Measurements from ENCODE around the gene DUSP8. TPM values are rescaled to one million over a fixed set of nuclear protein-coding genes. Genes with fewer than 3 reads are reported as not detected.
A peak's percentile ranks its signal among the peaks of the same experiment; 100 is the strongest.
"Not testable (repeated sequence)": the region's sequence is repeated elsewhere in the genome, so short reads cannot be mapped to it uniquely, and the experiment has no call there.

Gene DUSP8
- total RNA-seq, 2 experiments from 2014 or later = not detected

GRCh38 chr11:1514336-1515061, 57.6 kb downstream of the DUSP8 start:
- no peak overlapping the region for H3K4me3 ChIP-seq (ENCODE audit: low read depth, low read length, poor library complexity, severe bottlenecking)
- H3K79me2 ChIP-seq (ENCODE audit: insufficient read depth, low read depth, low read length) = no peaks in the 10 kb centered on the region
- H3K27ac ChIP-seq (ENCODE audit: low read depth, low read length, poor library complexity, severe bottlenecking) = no peak overlapping the region
- ChIA-PET POLR2A (no interaction called here), CTCF (ENCODE audit: unreplicated experiment) (interaction anchor here (0.5 to 0.7 kb wide), 2 partner anchors 63 to 435 kb away, joined by 3 to 4 read pairs; no protein-coding TSS in a partner anchor)
- TF ChIP-seq CTCF (conservative IDR thresholded peaks at IDR 0.05; ENCODE audit: low read length) = no peak
- TF ChIP-seq EZH2phosphoT487 (IDR thresholded peaks at IDR 0.05; ENCODE audit: borderline replicate concordance, low read depth, low read length) = no peak
- H2AFZ ChIP-seq (ENCODE audit: low read length) = no peak overlapping the region
- no peak for DNase-seq (ENCODE audit: low spot score)
- intact Hi-C loops (cut with micrococcal nuclease; ENCODE audit: unreplicated experiment) = loop anchor here (1.0 to 10.0 kb wide), 2 partner anchors 61 to 400 kb away; no protein-coding TSS in a partner anchor
- no peaks in the 10 kb centered on the region for H3K36me3 ChIP-seq (ENCODE audit: insufficient read depth, low read length)
- H3K4me1 ChIP-seq (ENCODE audit: insufficient read depth, low read length, poor library complexity, severe bottlenecking) = peaks cover 21% of the 10 kb centered on the region
- H3K4me2 ChIP-seq (ENCODE audit: low read length) = no peak overlapping the region
- no TSS peak for BruUV-seq (replicated peaks)
- no peaks in the 10 kb centered on the region for H3K9me2 ChIP-seq (ENCODE audit: insufficient read depth, low read length)
- peaks cover under 1% of the 10 kb centered on the region; the same call in 1 of the 2 replicates for H4K20me1 ChIP-seq (ENCODE audit: insufficient read depth, low read length)
- H3K9me3 ChIP-seq (ENCODE audit: low read length) = no peaks in the 10 kb centered on the region

- no TSS peak for BruUV-seq (replicated peaks)
- no peaks in the 10 kb centered on the region for H3K9me2 ChIP-seq (ENCODE audit: insufficient read depth, low read length)
- no peak for TF ChIP-seq EZH2phosphoT487 (IDR thresholded peaks at IDR 0.05; ENCODE audit: borderline replicate concordance, low read depth, low read length)
- TF ChIP-seq CTCF (conservative IDR thresholded peaks at IDR 0.05; ENCODE audit: low read length) = no peak
- no peak overlapping the region for H2AFZ ChIP-seq (ENCODE audit: low read length)
- H3K27ac ChIP-seq (ENCODE audit: low read depth, low read length, poor library complexity, severe bottlenecking) = no peak overlapping the region
- POLR2A ChIA-PET = no interaction called here
- H3K36me3 ChIP-seq (ENCODE audit: insufficient read depth, low read length) = no peaks in the 10 kb centered on the region
- no peaks in the 10 kb centered on the region for H3K9me3 ChIP-seq (ENCODE audit: low read length)
- H3K4me2 ChIP-seq (ENCODE audit: low read length) = no peak overlapping the region
- peaks cover 21% of the 10 kb centered on the region for H3K4me1 ChIP-seq (ENCODE audit: insufficient read depth, low read length, poor library complexity, severe bottlenecking)
- no peaks in the 10 kb centered on the region for H3K79me2 ChIP-seq (ENCODE audit: insufficient read depth, low read depth, low read length)
- no peak for DNase-seq (ENCODE audit: low spot score)
- peaks cover 3% of the 10 kb centered on the region; the same call in 1 of the 2 replicates for H4K20me1 ChIP-seq (ENCODE audit: insufficient read depth, low read length)
- H3K4me3 ChIP-seq (ENCODE audit: low read depth, low read length, poor library complexity, severe bottlenecking) = no peak overlapping the region
- CTCF ChIA-PET (ENCODE audit: unreplicated experiment) = no interaction called here
- intact Hi-C loops (cut with micrococcal nuclease; ENCODE audit: unreplicated experiment) = loop anchor here (10.0 kb wide), 1 partner anchor 399 kb away; no protein-coding TSS in a partner anchor
Observed at GRCh38 chr11:1513326-1514296, 58.5 kb downstream of the DUSP8 start.

GRCh38 chr11:1512531-1513258, 59.4 kb downstream of the DUSP8 start:
- H3K79me2 ChIP-seq (ENCODE audit: insufficient read depth, low read depth, low read length); POLR2A ChIA-PET; H3K4me3 ChIP-seq (ENCODE audit: low read depth, low read length, poor library complexity, severe bottlenecking); H3K36me3 ChIP-seq (ENCODE audit: insufficient read depth, low read length); H2AFZ ChIP-seq (ENCODE audit: low read length); H3K27ac ChIP-seq (ENCODE audit: low read depth, low read length, poor library complexity, severe bottlenecking); CTCF ChIA-PET (ENCODE audit: unreplicated experiment); H3K4me2 ChIP-seq (ENCODE audit: low read length); H3K9me2 ChIP-seq (ENCODE audit: insufficient read depth, low read length); BruUV-seq (replicated peaks); H3K9me3 ChIP-seq (ENCODE audit: low read length); H4K20me1 ChIP-seq (ENCODE audit: insufficient read depth, low read length): not testable (repeated sequence)
- peak; percentile 46 for DNase-seq (ENCODE audit: low spot score)
- H3K4me1 ChIP-seq (ENCODE audit: insufficient read depth, low read length, poor library complexity, severe bottlenecking) = peaks cover 24% of the 10 kb centered on the region
- intact Hi-C loops (cut with micrococcal nuclease; ENCODE audit: unreplicated experiment) = loop anchor here (10.0 kb wide), 1 partner anchor 398 kb away; no protein-coding TSS in a partner anchor
